ENCODE results near the gene INAFM2.
A peak's percentile ranks its signal among the peaks of the same experiment; 100 is the strongest.

The INAFM2 gene

DNA sequence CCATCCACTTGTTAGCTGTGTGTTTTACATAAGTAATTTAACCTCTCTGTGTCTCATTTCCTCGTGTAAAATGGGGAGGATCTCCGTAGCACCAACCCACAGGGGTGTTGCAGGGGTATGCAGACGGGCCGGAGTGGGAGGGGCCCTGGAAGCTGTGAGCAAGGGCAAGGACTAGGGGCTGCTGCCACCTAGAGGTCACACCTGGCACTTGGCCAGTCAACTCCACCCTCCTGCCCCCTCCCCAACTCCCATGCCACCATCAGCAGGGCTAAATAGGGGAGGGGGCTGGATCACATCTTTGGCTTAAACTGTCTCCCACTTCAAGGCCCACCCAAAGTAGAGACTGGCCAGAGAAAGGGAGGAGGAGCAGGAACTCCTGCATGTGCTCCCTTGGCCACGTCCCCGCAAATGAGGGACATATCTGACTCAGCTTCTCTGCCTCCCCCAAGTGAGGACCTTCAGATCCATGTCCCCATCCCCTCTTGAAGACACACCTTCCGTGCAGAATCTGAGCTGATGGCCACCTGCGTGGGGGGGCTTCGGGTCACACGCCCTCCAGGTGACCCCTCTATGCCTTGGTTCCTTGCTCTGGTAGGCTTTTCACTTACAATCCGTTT, 14.7 kb downstream of the INAFM2 start:
- no peak overlapping the region for H3K4me3 ChIP-seq (ENCODE audit: low read depth, low read length)
- TF ChIP-seq, protein P1, sequence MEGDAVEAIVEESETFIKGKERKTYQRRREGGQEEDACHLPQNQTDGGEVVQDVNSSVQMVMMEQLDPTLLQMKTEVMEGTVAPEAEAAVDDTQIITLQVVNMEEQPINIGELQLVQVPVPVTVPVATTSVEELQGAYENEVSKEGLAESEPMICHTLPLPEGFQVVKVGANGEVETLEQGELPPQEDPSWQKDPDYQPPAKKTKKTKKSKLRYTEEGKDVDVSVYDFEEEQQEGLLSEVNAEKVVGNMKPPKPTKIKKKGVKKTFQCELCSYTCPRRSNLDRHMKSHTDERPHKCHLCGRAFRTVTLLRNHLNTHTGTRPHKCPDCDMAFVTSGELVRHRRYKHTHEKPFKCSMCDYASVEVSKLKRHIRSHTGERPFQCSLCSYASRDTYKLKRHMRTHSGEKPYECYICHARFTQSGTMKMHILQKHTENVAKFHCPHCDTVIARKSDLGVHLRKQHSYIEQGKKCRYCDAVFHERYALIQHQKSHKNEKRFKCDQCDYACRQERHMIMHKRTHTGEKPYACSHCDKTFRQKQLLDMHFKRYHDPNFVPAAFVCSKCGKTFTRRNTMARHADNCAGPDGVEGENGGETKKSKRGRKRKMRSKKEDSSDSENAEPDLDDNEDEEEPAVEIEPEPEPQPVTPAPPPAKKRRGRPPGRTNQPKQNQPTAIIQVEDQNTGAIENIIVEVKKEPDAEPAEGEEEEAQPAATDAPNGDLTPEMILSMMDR (IDR thresholded peaks at IDR 0.05; ENCODE audit: control insufficient read depth, extremely low read depth, insufficient read depth), result peak; percentile 51

DNA sequence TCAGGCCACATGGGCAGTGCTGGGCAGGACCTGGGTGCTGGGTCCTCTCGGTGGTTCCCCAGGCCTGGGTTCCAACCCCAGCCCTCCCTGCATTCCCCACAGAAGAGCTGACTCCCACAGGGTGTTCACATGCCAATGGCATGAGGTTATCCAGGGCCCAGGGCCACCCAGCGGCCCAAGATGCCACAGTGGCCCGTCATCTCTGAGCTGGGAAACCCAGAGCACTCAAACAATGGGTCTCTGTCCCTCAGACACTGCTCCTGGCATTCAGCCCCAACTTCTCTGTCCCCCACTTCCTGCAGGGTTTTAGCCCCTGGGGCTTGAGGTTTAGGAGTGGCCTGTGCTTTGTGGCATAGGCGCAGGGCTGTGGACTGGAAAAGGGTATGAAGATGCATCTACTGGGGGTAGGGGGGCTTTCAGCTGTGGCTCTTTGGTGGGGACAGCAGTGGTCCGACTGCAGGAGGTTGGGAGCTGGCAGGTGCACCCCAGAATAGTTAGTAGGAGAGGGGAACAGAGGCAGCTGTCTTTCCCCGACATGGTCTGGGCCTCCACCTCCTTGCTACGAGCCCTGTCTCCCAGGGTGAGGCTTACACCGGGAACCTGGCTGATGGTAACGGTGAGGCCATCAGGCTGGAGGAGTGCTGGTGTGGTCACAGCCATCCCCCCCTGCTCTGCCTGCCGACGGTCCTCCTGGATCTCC, 15.6 kb downstream of the INAFM2 start:
- TF ChIP-seq, protein P1 (IDR thresholded peaks at IDR 0.05; ENCODE audit: control insufficient read depth, extremely low read depth, insufficient read depth), result no peak
- peak overlapping the region; percentile 55 for H3K4me3 ChIP-seq (ENCODE audit: low read depth, low read length)
- no peak for DNase-seq (ENCODE audit: low read depth)

More for the DNA sequence above, 14.7 kb downstream of the INAFM2 start:
- DNase-seq (ENCODE audit: low read depth), result no peak

DNA sequence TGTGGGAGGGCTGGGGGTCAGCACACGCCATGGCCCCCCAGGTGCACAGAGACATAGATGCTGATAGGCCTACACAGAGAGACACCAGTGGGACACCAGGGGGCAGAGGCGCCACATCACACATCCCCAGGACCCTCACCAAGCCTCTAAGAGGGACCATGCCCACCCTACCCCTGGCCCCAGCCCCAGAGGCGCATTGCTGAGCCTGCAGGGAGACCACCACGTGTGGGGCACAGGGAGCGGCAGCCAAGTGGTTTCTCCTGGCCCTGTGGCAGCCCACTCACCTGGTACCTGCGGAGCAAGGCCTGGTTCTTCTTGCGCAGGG, 16.1 kb downstream of the INAFM2 start:
- TF ChIP-seq, protein P1 (IDR thresholded peaks at IDR 0.05; ENCODE audit: control insufficient read depth, extremely low read depth, insufficient read depth), result no peak
- peak overlapping the region; percentile 55 for H3K4me3 ChIP-seq (ENCODE audit: low read depth, low read length)
- no peak for DNase-seq (ENCODE audit: low read depth)

DNA sequence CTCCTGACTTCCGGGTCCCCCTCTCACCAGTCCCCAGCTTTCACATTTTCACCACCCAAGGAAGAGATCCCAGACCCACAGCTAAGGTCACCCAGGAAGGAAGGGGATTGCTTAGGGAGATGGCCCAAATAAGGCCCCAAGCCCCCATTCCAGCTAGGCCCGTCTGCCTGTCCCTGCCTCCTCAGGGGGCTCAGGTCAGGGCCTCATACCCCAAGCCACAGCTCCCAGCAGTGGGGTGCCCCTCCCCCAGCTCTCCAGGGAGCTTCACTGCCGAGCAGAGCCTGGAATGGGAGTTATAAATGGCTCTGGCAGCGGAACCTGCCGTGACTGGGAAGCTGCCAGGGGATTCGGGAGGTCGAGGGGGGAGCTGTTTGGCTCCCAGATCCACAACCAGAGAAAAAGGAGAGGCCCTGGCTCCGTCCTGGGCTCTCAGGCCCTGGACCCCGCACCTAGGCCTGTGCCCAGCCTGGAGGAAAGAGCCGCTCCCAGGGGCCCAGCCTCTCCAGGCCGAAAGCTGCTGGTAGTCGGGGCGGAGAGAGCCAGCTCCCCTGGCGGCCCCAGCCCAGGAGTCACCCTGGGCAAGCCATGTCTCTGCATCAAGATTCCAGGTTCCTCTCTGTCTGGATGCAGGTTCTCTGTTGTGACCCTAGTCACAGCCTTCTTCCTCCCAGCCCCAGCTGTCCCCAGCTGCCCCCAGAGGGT, 16.7 kb downstream of the INAFM2 start:
- TF ChIP-seq, protein P1 (IDR thresholded peaks at IDR 0.05; ENCODE audit: control insufficient read depth, extremely low read depth, insufficient read depth), result no peak
- no peak for DNase-seq (ENCODE audit: low read depth)

DNA sequence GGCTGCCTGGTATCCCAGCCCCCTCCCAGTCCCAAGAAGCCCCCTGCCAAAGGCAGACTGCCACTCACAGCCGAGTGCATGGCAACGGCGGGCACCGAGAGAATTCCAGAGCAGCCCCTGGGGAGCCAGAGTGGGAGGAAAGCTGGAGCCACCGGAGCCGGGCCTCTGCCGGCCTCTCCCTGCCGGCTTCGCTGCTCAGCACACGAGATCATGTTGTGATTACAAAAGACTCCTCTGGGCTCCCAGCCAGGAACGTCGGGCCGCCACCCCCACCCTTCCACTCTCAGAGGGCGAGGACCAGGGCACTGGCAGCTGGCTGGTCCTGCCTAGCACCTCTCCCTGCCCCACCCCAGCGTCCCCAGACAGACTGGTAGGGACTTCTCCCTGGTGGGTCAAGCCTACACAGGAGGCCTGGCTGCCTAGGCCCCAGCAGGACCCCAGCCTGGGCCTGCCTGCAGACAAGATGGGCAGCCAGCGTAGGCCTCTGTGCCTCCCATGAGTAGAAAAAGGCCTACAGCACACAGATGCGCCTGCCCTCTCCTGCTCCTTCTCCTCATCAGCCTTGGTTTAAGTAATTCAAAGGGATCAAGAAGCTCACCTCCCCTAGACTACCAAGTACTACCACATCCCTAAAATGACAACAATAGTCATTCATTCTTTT, 17.4 kb downstream of the INAFM2 start, which contains the start of gene CCDC9B:
Gene CCDC9B (minus strand): TSS at position 200 of the 661 bp plus-strand sequence. CDS start 120 bp downstream, at position 80.
- H3K4me3 ChIP-seq (ENCODE audit: low read depth, low read length), result peak within 1 kb of the TSS; percentile 55
- DNase-seq (ENCODE audit: low read depth), result peak; percentile 68
- TF ChIP-seq, protein P1 (IDR thresholded peaks at IDR 0.05; ENCODE audit: control insufficient read depth, extremely low read depth, insufficient read depth), result no peak

More for the DNA sequence above, 16.7 kb downstream of the INAFM2 start:
- H3K4me3 ChIP-seq (ENCODE audit: low read depth, low read length), result peak overlapping the region; percentile 55

DNA sequence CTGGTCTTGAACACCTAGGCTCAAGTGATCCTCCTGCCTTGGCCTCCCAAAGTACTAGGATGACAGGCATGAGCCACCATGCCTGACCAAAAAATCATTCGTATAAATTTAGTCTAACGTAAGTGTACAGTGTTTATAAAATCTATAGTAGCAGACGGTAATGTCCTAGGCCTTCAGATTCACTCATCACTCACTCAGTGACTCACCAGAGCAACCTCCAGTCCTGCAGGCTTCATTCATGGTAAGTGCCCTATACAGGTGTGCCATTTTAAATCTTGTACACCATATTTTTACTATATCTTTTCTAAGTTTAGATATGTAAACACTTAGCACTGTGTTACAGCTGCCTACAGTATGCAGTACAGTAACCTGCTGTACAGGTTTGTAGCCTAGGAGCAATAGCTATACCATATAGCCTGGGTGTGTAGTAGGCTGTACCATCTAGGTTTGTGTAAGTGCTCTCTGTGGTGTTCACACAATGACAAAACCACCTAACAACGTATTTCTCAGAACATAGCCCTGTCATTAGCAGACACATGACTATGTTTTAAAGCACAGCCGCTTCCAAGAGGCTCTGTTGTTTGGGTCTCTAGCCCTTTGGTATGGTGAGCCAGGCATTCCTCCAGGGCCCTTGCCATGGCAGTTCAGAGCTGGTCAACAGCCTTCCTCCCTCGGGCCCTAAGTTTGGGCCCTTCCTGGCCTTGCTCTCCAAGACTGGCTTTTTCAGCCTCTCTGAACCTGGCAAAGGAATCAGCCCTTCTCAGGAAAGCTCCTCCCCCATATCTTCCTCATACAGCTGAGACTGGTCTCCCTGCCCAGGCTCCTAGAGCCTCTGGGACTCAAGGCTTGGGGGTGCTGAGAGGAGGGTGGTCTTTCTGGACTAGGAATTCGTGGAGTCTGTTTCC, 19.2 kb downstream of the INAFM2 start:
- H3K4me3 ChIP-seq (ENCODE audit: low read depth, low read length), result no peak overlapping the region
- DNase-seq (ENCODE audit: low read depth), result no peak
- TF ChIP-seq, protein P1 (IDR thresholded peaks at IDR 0.05; ENCODE audit: control insufficient read depth, extremely low read depth, insufficient read depth), result no peak
